ENCODE measurements around the gene TCN2. TPM values are rescaled to one million over a fixed set of nuclear protein-coding genes. Genes with fewer than 3 reads are reported as not detected.

TCN2 gene
- total RNA-seq, 1 experiment from 2014 or later = 7.3 TPM

DNA sequence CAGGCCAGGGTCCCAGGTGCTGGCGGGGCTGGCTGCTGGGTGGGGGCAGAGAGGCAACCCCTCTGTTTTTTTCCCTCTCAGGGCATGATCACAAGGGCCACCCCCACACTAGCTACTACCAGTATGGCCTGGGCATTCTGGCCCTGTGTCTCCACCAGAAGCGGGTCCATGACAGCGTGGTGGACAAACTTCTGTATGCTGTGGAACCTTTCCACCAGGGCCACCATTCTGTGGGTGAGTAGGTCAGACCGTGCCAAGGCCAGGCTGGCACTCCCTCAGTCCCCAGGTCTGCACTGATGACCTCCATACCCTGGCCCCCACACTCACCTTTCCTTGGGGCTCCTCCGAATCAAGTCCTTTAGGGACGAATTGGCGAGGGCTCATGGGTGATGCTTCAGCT, 7.3 kb downstream of the TCN2 start:
- Histone ChIP-seq H3K36me3 (ENCODE audit: insufficient read depth, low read length, poor library complexity, severe bottlenecking) (no peaks in the 10 kb centered on the region), H3K4me3 (ENCODE audit: low read depth, low read length, poor library complexity, severe bottlenecking) (no peak overlapping the region), H3K9me3 (ENCODE audit: low read depth, low read length, poor library complexity, severe bottlenecking) (no peaks in the 10 kb centered on the region), H3K27ac (ENCODE audit: low read depth, low read length, poor library complexity, severe bottlenecking) (no peak overlapping the region), H3K4me1 (ENCODE audit: insufficient read depth, low read length, poor library complexity, severe bottlenecking) (no peaks in the 10 kb centered on the region), H3K27me3 (replicated peaks; ENCODE audit: insufficient read depth, low read depth, low read length, poor library complexity) (no peaks in the 10 kb centered on the region)
- DNase-seq (ENCODE audit: low spot score) = no peak
- intact Hi-C loops (cut with micrococcal nuclease; ENCODE audit: unreplicated experiment) = no loop called here
- TF ChIP-seq EZH2 (IDR thresholded peaks at IDR 0.05; ENCODE audit: borderline replicate concordance, low read depth, low read length, poor library complexity, severe bottlenecking) (no peak), CTCF (conservative IDR thresholded peaks at IDR 0.05; ENCODE audit: low read depth, low read length) (no peak)
- POLR2A ChIA-PET (ENCODE audit: low non-redundant PET) = no interaction called here
- no TSS peak for BruUV-seq (replicated peaks)
- CTCF ChIA-PET = no interaction called here

GRCh38 chr22:30614879-30615278, 7.9 kb downstream of the TCN2 start:
- CTCF ChIA-PET = no interaction called here
- intact Hi-C loops (cut with micrococcal nuclease; ENCODE audit: unreplicated experiment) = no loop called here
- H3K27me3 ChIP-seq (replicated peaks; ENCODE audit: insufficient read depth, low read depth, low read length, poor library complexity) = no peaks in the 10 kb centered on the region
- TF ChIP-seq EZH2 (IDR thresholded peaks at IDR 0.05; ENCODE audit: borderline replicate concordance, low read depth, low read length, poor library complexity, severe bottlenecking) = no peak
- no peak for TF ChIP-seq CTCF (conservative IDR thresholded peaks at IDR 0.05; ENCODE audit: low read depth, low read length)
- POLR2A ChIA-PET (ENCODE audit: low non-redundant PET) = no interaction called here
- no peaks in the 10 kb centered on the region for H3K36me3 ChIP-seq (ENCODE audit: insufficient read depth, low read length, poor library complexity, severe bottlenecking)
- H3K27ac ChIP-seq (ENCODE audit: low read depth, low read length, poor library complexity, severe bottlenecking) = no peak overlapping the region
- no peak for DNase-seq (ENCODE audit: low spot score)
- BruUV-seq (replicated peaks) = no TSS peak
- no peaks in the 10 kb centered on the region for H3K4me1 ChIP-seq (ENCODE audit: insufficient read depth, low read length, poor library complexity, severe bottlenecking)
- H3K4me3 ChIP-seq (ENCODE audit: low read depth, low read length, poor library complexity, severe bottlenecking) = no peak overlapping the region
- no peaks in the 10 kb centered on the region for H3K9me3 ChIP-seq (ENCODE audit: low read depth, low read length, poor library complexity, severe bottlenecking)

DNA sequence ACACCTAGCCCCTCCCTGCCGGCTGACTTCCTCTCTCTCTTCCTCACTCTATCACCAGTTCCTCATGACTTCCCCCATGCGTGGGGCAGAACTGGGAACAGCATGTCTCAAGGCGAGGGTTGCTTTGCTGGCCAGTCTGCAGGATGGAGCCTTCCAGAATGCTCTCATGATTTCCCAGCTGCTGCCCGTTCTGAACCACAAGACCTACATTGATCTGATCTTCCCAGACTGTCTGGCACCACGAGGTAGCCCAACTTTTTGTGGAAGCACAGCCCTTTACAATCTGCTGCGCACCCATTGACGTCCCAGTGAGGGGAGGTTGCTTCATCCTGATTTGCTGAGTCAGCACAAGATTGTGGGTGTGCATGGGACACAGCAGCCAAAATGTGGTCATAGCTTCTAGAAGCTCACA, 8.6 kb downstream of the TCN2 start:
- no peaks in the 10 kb centered on the region for H3K36me3 ChIP-seq (ENCODE audit: insufficient read depth, low read length, poor library complexity, severe bottlenecking)
- no peak overlapping the region for H3K27ac ChIP-seq (ENCODE audit: low read depth, low read length, poor library complexity, severe bottlenecking)
- DNase-seq (ENCODE audit: low spot score) = no peak
- POLR2A ChIA-PET (ENCODE audit: low non-redundant PET) = no interaction called here
- CTCF ChIA-PET = no interaction called here
- no peaks in the 10 kb centered on the region for H3K9me3 ChIP-seq (ENCODE audit: low read depth, low read length, poor library complexity, severe bottlenecking)
- intact Hi-C loops (cut with micrococcal nuclease; ENCODE audit: unreplicated experiment) = no loop called here
- no peaks in the 10 kb centered on the region for H3K4me1 ChIP-seq (ENCODE audit: insufficient read depth, low read length, poor library complexity, severe bottlenecking)
- no TSS peak for BruUV-seq (replicated peaks)
- H3K27me3 ChIP-seq (replicated peaks; ENCODE audit: insufficient read depth, low read depth, low read length, poor library complexity) = no peaks in the 10 kb centered on the region
- TF ChIP-seq CTCF (conservative IDR thresholded peaks at IDR 0.05; ENCODE audit: low read depth, low read length) (no peak), EZH2 (IDR thresholded peaks at IDR 0.05; ENCODE audit: borderline replicate concordance, low read depth, low read length, poor library complexity, severe bottlenecking) (no peak)
- H3K4me3 ChIP-seq (ENCODE audit: low read depth, low read length, poor library complexity, severe bottlenecking) = no peak overlapping the region

Data from A673 (cell line).